ENCODE measurements around the gene ACOX1. TPM values are rescaled to one million over a fixed set of nuclear protein-coding genes. Genes with fewer than 3 reads are reported as not detected.

Gene ACOX1
- total RNA-seq, 2 experiments from 2014 or later: 14.5 to 17.9 TPM

DNA sequence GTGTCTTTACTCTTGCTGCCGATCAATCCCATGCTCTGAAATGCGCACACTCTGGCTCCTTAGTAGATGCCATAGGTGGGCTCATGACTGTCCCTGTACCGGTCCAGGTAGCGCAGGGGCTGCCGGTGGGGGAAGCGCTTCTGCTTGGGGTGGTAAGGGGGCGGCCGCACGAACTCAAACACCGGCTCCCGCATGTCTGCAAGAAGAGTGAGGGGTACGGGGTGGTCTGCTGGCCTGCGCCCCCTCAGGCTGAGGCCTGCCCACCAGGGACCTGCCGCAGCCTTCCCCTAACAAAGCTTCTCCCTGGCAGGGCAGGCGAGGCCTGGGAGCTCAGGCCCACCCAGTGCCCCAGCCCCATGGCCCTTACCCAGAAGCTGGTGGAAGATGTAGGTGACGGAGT is 80.2 kb downstream of the ACOX1 start:
- H3K9me3 Mint-ChIP-seq: no peaks in the 10 kb centered on the region
- no peak for ATAC-seq (ENCODE audit: poor library complexity)
- POLR2A ChIA-PET: interaction anchor here (2.5 to 3.3 kb wide), 2 partner anchors 43 to 119 kb away, joined by 13 to 21 read pairs; partner anchors contain the start of gene WBP2
- peaks cover 50% of the 10 kb centered on the region for H3K36me3 Mint-ChIP-seq (ENCODE audit: low read depth)
- peak overlapping the region; percentile 68 for H3K4me3 Mint-ChIP-seq
- CTCF ChIA-PET: interaction anchor here (0.9 to 2.5 kb wide), 2 partner anchors 21 to 23 kb away, joined by 3 to 6 read pairs; partner anchors contain the start of gene TRIM47
- TF ChIP-seq, protein P1, sequence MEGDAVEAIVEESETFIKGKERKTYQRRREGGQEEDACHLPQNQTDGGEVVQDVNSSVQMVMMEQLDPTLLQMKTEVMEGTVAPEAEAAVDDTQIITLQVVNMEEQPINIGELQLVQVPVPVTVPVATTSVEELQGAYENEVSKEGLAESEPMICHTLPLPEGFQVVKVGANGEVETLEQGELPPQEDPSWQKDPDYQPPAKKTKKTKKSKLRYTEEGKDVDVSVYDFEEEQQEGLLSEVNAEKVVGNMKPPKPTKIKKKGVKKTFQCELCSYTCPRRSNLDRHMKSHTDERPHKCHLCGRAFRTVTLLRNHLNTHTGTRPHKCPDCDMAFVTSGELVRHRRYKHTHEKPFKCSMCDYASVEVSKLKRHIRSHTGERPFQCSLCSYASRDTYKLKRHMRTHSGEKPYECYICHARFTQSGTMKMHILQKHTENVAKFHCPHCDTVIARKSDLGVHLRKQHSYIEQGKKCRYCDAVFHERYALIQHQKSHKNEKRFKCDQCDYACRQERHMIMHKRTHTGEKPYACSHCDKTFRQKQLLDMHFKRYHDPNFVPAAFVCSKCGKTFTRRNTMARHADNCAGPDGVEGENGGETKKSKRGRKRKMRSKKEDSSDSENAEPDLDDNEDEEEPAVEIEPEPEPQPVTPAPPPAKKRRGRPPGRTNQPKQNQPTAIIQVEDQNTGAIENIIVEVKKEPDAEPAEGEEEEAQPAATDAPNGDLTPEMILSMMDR (IDR thresholded peaks at IDR 0.05): no peak
- H3K4me1 ChIP-seq (ENCODE audit: insufficient read depth, low read length): peaks cover 31% of the 10 kb centered on the region
- no peak overlapping the region for H3K4me3 ChIP-seq (ENCODE audit: low read length)
- H3K36me3 ChIP-seq (ENCODE audit: insufficient read depth, low read length): peaks cover 48% of the 10 kb centered on the region
- intact Hi-C loops (cut with DNase I, micrococcal nuclease): no loop called here
- peaks cover 23% of the 10 kb centered on the region for H3K4me1 Mint-ChIP-seq (ENCODE audit: low read depth)
- H3K27me3 Mint-ChIP-seq: no peaks in the 10 kb centered on the region
- H3K27me3 ChIP-seq (ENCODE audit: control insufficient read depth in 1 of 2, insufficient read depth in 2 of 2, low read length in 2 of 2): no peaks in the 10 kb centered on the region
- DNase-seq: peak in 1 of 14 experiments; percentile 30
- peak overlapping the region; percentile 39 for H3K27ac Mint-ChIP-seq
- no peak overlapping the region for H3K27ac ChIP-seq (ENCODE audit: low read depth in 1 of 2, low read length in 2 of 2)
- no peaks in the 10 kb centered on the region for H3K9me3 ChIP-seq (ENCODE audit: control insufficient read depth in 1 of 2, insufficient read depth in 1 of 2, low read length in 2 of 2)

DNA sequence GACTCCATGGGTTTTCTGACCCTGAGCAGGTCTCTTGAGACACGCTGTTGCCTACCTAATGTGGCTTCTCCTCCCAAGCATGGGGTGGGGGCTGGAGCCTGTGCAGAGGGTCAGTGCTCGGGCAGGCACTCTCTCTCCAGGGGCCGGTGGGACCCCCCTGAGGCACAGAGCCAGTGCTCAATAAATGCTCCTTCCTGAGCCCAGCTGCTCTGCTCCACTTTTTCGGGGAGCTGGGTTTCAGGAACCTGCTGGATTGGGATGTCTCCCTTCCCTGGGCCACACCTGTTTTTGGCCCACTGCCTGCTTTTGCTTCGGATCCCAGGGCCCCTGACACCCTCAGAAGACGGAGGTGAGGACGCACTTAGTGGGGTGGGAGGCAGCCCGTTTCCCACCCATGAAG is 80.9 kb downstream of the ACOX1 start:
- Mint-ChIP-seq H3K27ac (peak overlapping the region; percentile 39), H3K4me3 (peak overlapping the region; percentile 88), H3K36me3 (ENCODE audit: low read depth) (peaks cover 50% of the 10 kb centered on the region), H3K27me3 (no peaks in the 10 kb centered on the region), H3K4me1 (ENCODE audit: low read depth) (peaks cover 25% of the 10 kb centered on the region), H3K9me3 (no peaks in the 10 kb centered on the region)
- TF ChIP-seq, protein P1 (IDR thresholded peaks at IDR 0.05): no peak
- Histone ChIP-seq H3K27me3 (ENCODE audit: control insufficient read depth in 1 of 2, insufficient read depth in 2 of 2, low read length in 2 of 2) (no peaks in the 10 kb centered on the region), H3K27ac (ENCODE audit: low read depth in 1 of 2, low read length in 2 of 2) (no peak overlapping the region), H3K9me3 (ENCODE audit: control insufficient read depth in 1 of 2, insufficient read depth in 1 of 2, low read length in 2 of 2) (no peaks in the 10 kb centered on the region), H3K36me3 (ENCODE audit: insufficient read depth, low read length) (peaks cover 48% of the 10 kb centered on the region), H3K4me3 (ENCODE audit: low read length) (no peak overlapping the region), H3K4me1 (ENCODE audit: insufficient read depth, low read length) (peaks cover 33% of the 10 kb centered on the region)
- no peak for DNase-seq
- CTCF ChIA-PET: interaction anchor here (0.9 to 2.5 kb wide), 3 partner anchors 20 to 22 kb away, joined by 3 to 6 read pairs (median 5); partner anchors contain the start of gene TRIM47
- intact Hi-C loops (cut with DNase I, micrococcal nuclease): no loop called here
- ATAC-seq (ENCODE audit: poor library complexity): no peak
- POLR2A ChIA-PET: interaction anchor here (3.3 kb wide), 1 partner anchor 118 kb away, joined by 21 read pairs; a partner anchor contains a TSS

DNA sequence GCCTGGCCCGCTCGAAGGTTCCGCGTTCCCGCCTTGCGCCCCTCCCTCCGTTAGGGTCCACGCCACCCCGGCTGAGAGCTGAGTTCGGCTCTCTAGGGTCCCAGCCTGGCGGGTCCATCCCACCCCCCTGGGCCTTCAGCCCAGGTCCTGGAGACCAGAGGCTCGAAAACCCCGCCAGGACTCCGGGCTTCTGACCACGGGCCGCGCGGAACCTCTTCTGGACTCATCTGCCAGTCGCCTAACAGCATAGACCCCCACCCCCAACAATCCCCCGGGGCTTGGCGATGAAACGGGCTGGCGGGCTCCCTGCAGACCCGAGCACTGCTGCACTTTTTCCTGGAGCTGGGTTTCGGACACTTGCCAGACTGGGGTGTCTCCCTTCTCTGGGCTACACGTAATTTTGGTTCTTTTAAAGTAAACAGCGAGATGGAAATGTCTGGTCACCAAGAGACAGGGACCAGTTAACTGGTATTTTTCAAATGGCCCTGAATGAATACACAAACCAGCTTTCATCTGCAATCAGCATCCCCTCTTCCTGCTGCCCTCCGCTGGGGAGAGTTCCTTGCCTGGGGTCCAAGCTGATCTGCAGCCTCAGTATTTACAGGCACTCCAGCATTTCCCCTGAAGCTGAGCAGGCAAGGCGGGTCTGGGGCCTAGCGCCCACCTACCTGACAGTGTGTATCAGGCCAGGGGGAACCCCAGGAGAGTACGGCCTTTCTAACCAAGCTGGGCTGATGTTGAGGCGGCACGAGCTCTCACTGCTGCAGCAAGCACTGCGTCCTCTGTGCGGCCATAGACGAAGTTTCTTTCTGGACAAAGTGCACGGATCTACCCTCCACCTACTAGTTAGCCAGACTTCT is 81.6 kb downstream of the ACOX1 start:
- peak overlapping the region; percentile 10 for H3K4me3 ChIP-seq (ENCODE audit: low read length)
- ATAC-seq (ENCODE audit: poor library complexity): no peak
- peak overlapping the region; percentile 78 for H3K27ac Mint-ChIP-seq
- H3K4me1 ChIP-seq (ENCODE audit: insufficient read depth, low read length): peaks cover 33% of the 10 kb centered on the region
- intact Hi-C loops (cut with DNase I, micrococcal nuclease): loop anchor here (2.0 kb wide), 2 partner anchors 21 to 115 kb away; no protein-coding TSS in a partner anchor
- no peaks in the 10 kb centered on the region for H3K27me3 ChIP-seq (ENCODE audit: control insufficient read depth in 1 of 2, insufficient read depth in 2 of 2, low read length in 2 of 2)
- H3K36me3 Mint-ChIP-seq (ENCODE audit: low read depth): peaks cover 49% of the 10 kb centered on the region
- H3K4me1 Mint-ChIP-seq (ENCODE audit: low read depth): peaks cover 25% of the 10 kb centered on the region
- TF ChIP-seq, protein P1 (IDR thresholded peaks at IDR 0.05): no peak
- peak overlapping the region; percentile 88 for H3K4me3 Mint-ChIP-seq
- H3K9me3 ChIP-seq (ENCODE audit: control insufficient read depth in 1 of 2, insufficient read depth in 1 of 2, low read length in 2 of 2): no peaks in the 10 kb centered on the region
- H3K36me3 ChIP-seq (ENCODE audit: insufficient read depth, low read length): peaks cover 50% of the 10 kb centered on the region
- H3K27me3 Mint-ChIP-seq: no peaks in the 10 kb centered on the region
- H3K9me3 Mint-ChIP-seq: no peaks in the 10 kb centered on the region
- ChIA-PET CTCF (interaction anchor here (0.7 to 2.1 kb wide), 11 partner anchors 7 to 144 kb away, joined by 3 to 50 read pairs (median 6); partner anchors contain the start of genes MRPL38, TRIM47 and WBP2), POLR2A (interaction anchor here (0.6 to 3.5 kb wide), 14 partner anchors 8 to 368 kb away, joined by 3 to 74 read pairs (median 8); partner anchors contain the start of genes ACOX1, GALK1, TEN1 and TRIM47)
- DNase-seq: peak in 1 of 14 experiments; percentile 41
- H3K27ac ChIP-seq (ENCODE audit: low read depth in 1 of 2, low read length in 2 of 2): no peak overlapping the region

All from CD4-positive, alpha-beta T cell (primary cell).